Measurements from ENCODE around the gene HSFX1. TPM values are rescaled to one million over a fixed set of nuclear protein-coding genes. Genes with fewer than 3 reads are reported as not detected.
"Not testable (repeated sequence)": the region's sequence is repeated elsewhere in the genome, so short reads cannot be mapped to it uniquely, and the experiment has no call there.

Gene HSFX1
- total and polyA plus RNA-seq, 2 donors (not counting 1 experiment from before 2014, with no cell fraction given), result 0.27 to 0.66 TPM

- H4K20me1 ChIP-seq (ENCODE audit: control insufficient read depth, extremely low read depth, insufficient read depth, low read length), result no peaks in the 10 kb centered on the region
- no peak for TF ChIP-seq EZH2 (IDR thresholded peaks at IDR 0.05; ENCODE audit: low read length, missing control alignments)
- no peak for TF ChIP-seq CTCF (conservative IDR thresholded peaks at IDR 0.05 in 1 of 2, IDR thresholded peaks at IDR 0.05 in 1 of 2; ENCODE audit: low read depth in 1 of 2, low read length in 2 of 2)
- H3K4me3 ChIP-seq (replicated peaks in 1 of 4; ENCODE audit: control extremely low read depth in 1 of 4, insufficient read depth in 1 of 4, low read depth in 3 of 4, low read length in 4 of 4), result no peak overlapping the region
- no peaks in the 10 kb centered on the region for H3K4me1 ChIP-seq (ENCODE audit: control insufficient read depth, extremely low read depth, insufficient read depth, low read length)
- no peak overlapping the region for H3K4me2 ChIP-seq (ENCODE audit: extremely low read depth, insufficient read depth, low read length)
- no peak overlapping the region for H3K27ac ChIP-seq (ENCODE audit: insufficient read depth, low read length)
- no peaks in the 10 kb centered on the region for H3K9me3 ChIP-seq (ENCODE audit: control insufficient read depth, insufficient read depth, low read depth, low read length)
- H2AFZ ChIP-seq (ENCODE audit: low read length), result no peak overlapping the region
- DNase-seq (ENCODE audit: low read depth in 2 of 2), result no peak
- H3K27me3 ChIP-seq (ENCODE audit: control insufficient read depth, insufficient read depth, low read length), result no peaks in the 10 kb centered on the region
- H3K79me2 ChIP-seq (ENCODE audit: control insufficient read depth, insufficient read depth, low read length), result no peaks in the 10 kb centered on the region
- H3K36me3 ChIP-seq (ENCODE audit: control insufficient read depth, insufficient read depth, low read length), result no peaks in the 10 kb centered on the region
- no peak overlapping the region for H3K9ac ChIP-seq (ENCODE audit: insufficient read depth, low read length)
Measured at GRCh38 chrX:149759824-149760223, 14.0 kb upstream of the HSFX1 start.

GRCh38 chrX:149760965-149761364 is 12.9 kb upstream of the HSFX1 start:
- H2AFZ ChIP-seq (ENCODE audit: low read length), result no peak overlapping the region
- TF ChIP-seq CTCF (conservative IDR thresholded peaks at IDR 0.05 in 1 of 2, IDR thresholded peaks at IDR 0.05 in 1 of 2; ENCODE audit: low read depth in 1 of 2, low read length in 2 of 2) (no peak), EZH2 (IDR thresholded peaks at IDR 0.05; ENCODE audit: low read length, missing control alignments) (no peak)
- H3K4me3 ChIP-seq (replicated peaks in 1 of 4; ENCODE audit: control extremely low read depth in 1 of 4, insufficient read depth in 1 of 4, low read depth in 3 of 4, low read length in 4 of 4), result no peak overlapping the region
- no peaks in the 10 kb centered on the region for H3K79me2 ChIP-seq (ENCODE audit: control insufficient read depth, insufficient read depth, low read length)
- no peaks in the 10 kb centered on the region for H3K27me3 ChIP-seq (ENCODE audit: control insufficient read depth, insufficient read depth, low read length)
- no peaks in the 10 kb centered on the region for H3K36me3 ChIP-seq (ENCODE audit: control insufficient read depth, insufficient read depth, low read length)
- no peak overlapping the region for H3K27ac ChIP-seq (ENCODE audit: insufficient read depth, low read length)
- H3K4me1 ChIP-seq (ENCODE audit: control insufficient read depth, extremely low read depth, insufficient read depth, low read length), result no peaks in the 10 kb centered on the region
- H3K9me3 ChIP-seq (ENCODE audit: control insufficient read depth, insufficient read depth, low read depth, low read length), result no peaks in the 10 kb centered on the region
- no peaks in the 10 kb centered on the region for H4K20me1 ChIP-seq (ENCODE audit: control insufficient read depth, extremely low read depth, insufficient read depth, low read length)
- H3K4me2 ChIP-seq (ENCODE audit: extremely low read depth, insufficient read depth, low read length), result no peak overlapping the region
- H3K9ac ChIP-seq (ENCODE audit: insufficient read depth, low read length), result no peak overlapping the region
- DNase-seq (ENCODE audit: low read depth in 2 of 2), result no peak

- H2AFZ ChIP-seq (ENCODE audit: low read length); H3K9ac ChIP-seq (ENCODE audit: insufficient read depth, low read length); H3K79me2 ChIP-seq (ENCODE audit: control insufficient read depth, insufficient read depth, low read length); H3K9me3 ChIP-seq (ENCODE audit: control insufficient read depth, insufficient read depth, low read depth, low read length); H3K4me1 ChIP-seq (ENCODE audit: control insufficient read depth, extremely low read depth, insufficient read depth, low read length); H3K4me2 ChIP-seq (ENCODE audit: extremely low read depth, insufficient read depth, low read length); H3K4me3 ChIP-seq (replicated peaks in 1 of 4; ENCODE audit: control extremely low read depth in 1 of 4, insufficient read depth in 1 of 4, low read depth in 3 of 4, low read length in 4 of 4); H3K27ac ChIP-seq (ENCODE audit: insufficient read depth, low read length); H4K20me1 ChIP-seq (ENCODE audit: control insufficient read depth, extremely low read depth, insufficient read depth, low read length); H3K36me3 ChIP-seq (ENCODE audit: control insufficient read depth, insufficient read depth, low read length); DNase-seq (ENCODE audit: low read depth in 2 of 2); H3K27me3 ChIP-seq (ENCODE audit: control insufficient read depth, insufficient read depth, low read length): not testable (repeated sequence)
Measured at GRCh38 chrX:149761858-149762674, 11.8 kb upstream of the HSFX1 start.
